ENCODE measurements around the gene MACF1.

The MACF1 gene

DNA sequence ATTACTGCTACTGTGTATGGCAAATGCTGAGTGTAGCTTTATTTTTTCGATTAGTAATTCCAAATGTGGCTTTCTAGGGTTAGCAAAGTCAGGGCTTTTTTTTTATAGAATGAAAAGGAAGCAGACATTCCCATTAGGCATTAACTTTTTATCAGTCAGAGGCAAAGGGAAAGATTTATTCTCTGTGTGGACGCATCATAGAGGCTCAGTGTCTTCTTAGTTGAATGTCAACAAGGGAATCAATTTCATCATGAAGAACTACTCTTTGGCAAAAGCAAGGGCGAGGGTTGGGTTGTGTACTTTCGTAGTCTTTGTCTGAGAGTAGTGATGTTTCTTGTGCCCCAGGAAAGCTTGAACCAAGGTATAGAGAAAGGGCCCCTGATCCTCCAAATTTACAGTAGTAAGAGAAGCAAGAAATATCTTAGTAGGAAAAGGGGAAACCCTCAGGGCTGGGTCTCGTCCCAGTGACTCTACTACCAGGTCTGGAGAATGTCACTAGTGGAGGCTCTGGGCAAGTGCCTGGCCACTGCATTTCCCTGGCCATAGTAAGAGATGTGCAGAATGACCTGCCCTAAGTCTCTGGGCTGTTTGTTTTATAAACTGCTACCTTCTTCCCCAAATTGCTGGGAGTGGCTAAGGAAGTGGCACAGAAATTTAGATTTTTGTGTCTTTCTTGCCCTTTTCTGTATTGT lies 30.0 kb upstream of the MACF1 start:
- H3K4me3 ChIP-seq (ENCODE audit: low read depth, low read length), result no peak overlapping the region
- no peak for DNase-seq
- in situ Hi-C loops (cut with HindIII; ENCODE audit: low pct_ligation_motif_present, low sequenced_read_pairs), result no loop called here
- no peak overlapping the region for H3K27ac ChIP-seq
- no peaks in the 10 kb centered on the region for H3K27me3 ChIP-seq (replicated peaks)
- TF ChIP-seq, protein P1, sequence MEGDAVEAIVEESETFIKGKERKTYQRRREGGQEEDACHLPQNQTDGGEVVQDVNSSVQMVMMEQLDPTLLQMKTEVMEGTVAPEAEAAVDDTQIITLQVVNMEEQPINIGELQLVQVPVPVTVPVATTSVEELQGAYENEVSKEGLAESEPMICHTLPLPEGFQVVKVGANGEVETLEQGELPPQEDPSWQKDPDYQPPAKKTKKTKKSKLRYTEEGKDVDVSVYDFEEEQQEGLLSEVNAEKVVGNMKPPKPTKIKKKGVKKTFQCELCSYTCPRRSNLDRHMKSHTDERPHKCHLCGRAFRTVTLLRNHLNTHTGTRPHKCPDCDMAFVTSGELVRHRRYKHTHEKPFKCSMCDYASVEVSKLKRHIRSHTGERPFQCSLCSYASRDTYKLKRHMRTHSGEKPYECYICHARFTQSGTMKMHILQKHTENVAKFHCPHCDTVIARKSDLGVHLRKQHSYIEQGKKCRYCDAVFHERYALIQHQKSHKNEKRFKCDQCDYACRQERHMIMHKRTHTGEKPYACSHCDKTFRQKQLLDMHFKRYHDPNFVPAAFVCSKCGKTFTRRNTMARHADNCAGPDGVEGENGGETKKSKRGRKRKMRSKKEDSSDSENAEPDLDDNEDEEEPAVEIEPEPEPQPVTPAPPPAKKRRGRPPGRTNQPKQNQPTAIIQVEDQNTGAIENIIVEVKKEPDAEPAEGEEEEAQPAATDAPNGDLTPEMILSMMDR (IDR thresholded peaks at IDR 0.05; ENCODE audit: low read depth, low read length, missing control alignments), result no peak
- no peaks in the 10 kb centered on the region for H3K36me3 ChIP-seq (replicated peaks)

DNA sequence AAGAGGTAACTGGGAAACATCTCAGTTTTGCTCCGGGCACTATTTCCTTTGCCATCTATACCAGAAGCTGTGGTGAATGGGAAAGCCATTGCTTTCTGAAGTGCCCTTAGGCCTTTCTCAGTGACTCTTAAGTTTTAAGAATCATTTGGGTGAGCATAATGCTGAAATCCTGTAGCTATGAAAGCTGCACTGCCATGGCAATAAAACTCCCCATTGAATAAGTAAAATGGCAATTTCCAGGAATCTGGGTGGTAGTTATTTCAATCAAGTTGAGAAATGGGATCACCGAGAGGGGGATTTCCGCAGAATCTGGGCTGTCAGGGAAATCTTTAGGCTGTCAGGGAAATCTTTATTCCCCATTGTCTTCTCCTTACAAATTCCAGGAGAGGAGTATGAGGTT lies 26.8 kb upstream of the MACF1 start:
- TF ChIP-seq, protein P1 (IDR thresholded peaks at IDR 0.05; ENCODE audit: low read depth, low read length, missing control alignments), result no peak
- Histone ChIP-seq H3K27me3 (replicated peaks) (no peaks in the 10 kb centered on the region), H3K36me3 (replicated peaks) (no peaks in the 10 kb centered on the region), H3K27ac (peak overlapping the region; percentile 4), H3K4me3 (ENCODE audit: low read depth, low read length) (no peak overlapping the region)
- in situ Hi-C loops (cut with HindIII; ENCODE audit: low pct_ligation_motif_present, low sequenced_read_pairs), result no loop called here
- DNase-seq, result no peak

DNA sequence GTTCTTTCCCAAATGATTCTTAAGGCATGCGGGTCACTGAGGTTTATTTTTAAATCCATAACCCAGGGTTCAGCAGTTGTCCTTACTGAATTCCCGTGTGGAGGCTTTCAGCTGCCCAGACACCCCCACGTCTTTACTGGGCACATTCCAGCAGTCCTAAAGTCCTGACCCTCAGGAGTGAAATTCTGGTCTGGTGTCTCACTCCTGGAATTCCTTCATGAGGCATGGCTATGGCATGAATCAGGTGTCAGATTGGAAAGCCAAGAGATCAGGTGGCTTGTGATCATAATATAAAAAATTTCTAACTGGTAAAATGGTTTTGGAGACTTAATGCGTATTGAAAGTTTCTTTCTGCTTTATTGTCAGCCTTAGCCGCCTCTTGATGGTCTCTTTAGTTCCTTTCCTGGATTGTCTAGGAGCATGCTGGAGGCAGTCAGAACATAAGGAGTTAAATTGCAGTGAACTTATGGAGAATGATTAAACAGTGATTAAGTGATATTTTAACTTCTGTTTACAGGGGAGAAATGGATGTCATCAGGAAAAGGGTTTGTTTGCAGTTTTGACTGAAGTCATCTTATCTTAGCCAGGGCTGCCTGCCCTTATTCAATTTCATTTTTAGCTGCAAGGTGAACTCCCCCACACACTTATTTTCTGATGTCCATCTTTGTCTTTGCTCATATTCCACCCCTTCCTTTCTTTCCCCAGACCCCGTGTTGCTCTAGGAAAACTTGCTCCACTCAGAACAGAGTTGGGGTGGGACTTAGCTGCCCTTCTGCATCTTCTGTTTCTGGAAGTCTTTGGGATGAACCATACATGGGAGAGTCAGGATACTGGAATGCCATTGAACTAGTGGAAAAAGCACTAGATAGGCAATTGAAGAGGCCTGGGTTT lies 25.7 kb upstream of the MACF1 start:
- H3K4me3 ChIP-seq (ENCODE audit: low read depth, low read length), result no peak overlapping the region
- no peaks in the 10 kb centered on the region for H3K27me3 ChIP-seq (replicated peaks)
- TF ChIP-seq, protein P1 (IDR thresholded peaks at IDR 0.05; ENCODE audit: low read depth, low read length, missing control alignments), result no peak
- no peaks in the 10 kb centered on the region for H3K36me3 ChIP-seq (replicated peaks)
- DNase-seq, result peak; percentile 58
- in situ Hi-C loops (cut with HindIII; ENCODE audit: low pct_ligation_motif_present, low sequenced_read_pairs), result no loop called here
- peak overlapping the region; percentile 52 for H3K27ac ChIP-seq

DNA sequence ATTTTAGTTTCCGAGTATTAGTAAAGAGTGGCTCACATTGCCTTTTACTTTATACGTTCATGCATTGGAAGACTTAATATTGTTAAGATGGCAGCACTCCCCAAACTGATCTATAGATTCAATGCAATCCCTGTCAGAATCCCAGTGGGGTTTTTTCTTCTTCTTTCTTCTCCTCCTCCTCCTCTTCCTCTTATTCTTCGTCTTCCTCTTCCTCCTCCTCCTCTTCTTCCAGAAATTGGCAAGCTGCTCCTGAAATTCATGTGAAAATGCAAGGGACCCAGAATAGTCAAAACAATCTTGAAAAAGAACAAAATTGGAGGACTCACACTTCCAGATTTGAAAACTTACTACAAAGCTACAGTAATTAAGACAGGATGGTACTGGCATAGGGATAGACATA lies 23.2 kb upstream of the MACF1 start:
- in situ Hi-C loops (cut with HindIII; ENCODE audit: low pct_ligation_motif_present, low sequenced_read_pairs), result no loop called here
- DNase-seq, result no peak
- TF ChIP-seq, protein P1 (IDR thresholded peaks at IDR 0.05; ENCODE audit: low read depth, low read length, missing control alignments), result no peak
- Histone ChIP-seq H3K27me3 (replicated peaks) (no peaks in the 10 kb centered on the region), H3K27ac (no peak overlapping the region), H3K36me3 (replicated peaks) (no peaks in the 10 kb centered on the region), H3K4me3 (ENCODE audit: low read depth, low read length) (no peak overlapping the region)

DNA sequence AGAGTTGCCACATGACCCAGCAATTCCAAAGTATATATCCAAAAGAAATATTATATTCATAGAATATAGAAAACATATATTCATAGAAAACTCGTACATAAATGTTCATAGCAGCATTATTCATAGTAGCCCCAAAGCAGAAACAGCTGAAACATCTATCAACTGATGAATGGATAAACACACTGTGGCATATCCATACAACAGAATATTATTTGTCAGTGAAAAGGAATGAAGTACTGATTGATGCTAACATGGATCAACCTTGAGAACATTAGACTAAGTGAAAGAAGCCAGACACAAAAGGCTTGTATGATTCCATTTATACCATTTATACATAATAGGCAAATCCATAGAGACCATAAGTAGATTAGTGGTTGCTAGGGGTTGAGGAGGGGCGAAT lies 21.7 kb upstream of the MACF1 start:
- Histone ChIP-seq H3K36me3 (replicated peaks) (no peaks in the 10 kb centered on the region), H3K4me3 (ENCODE audit: low read depth, low read length) (no peak overlapping the region), H3K27ac (no peak overlapping the region), H3K27me3 (replicated peaks) (no peaks in the 10 kb centered on the region)
- no peak for DNase-seq
- in situ Hi-C loops (cut with HindIII; ENCODE audit: low pct_ligation_motif_present, low sequenced_read_pairs), result no loop called here
- TF ChIP-seq, protein P1 (IDR thresholded peaks at IDR 0.05; ENCODE audit: low read depth, low read length, missing control alignments), result no peak
